ENCODE results near the gene PIAS2.

Gene PIAS2

GRCh38 chr18:46886893-46887292, 30.4 kb downstream of the PIAS2 start:
- Histone ChIP-seq H3K9me3 (ENCODE audit: control extremely low read depth in 1 of 5, control insufficient read depth in 4 of 5, insufficient read depth in 2 of 5, low read depth in 1 of 5, low read length in 4 of 5) (peaks cover 6 to 36% (median 17%) of the 10 kb centered on the region in 5 experiments), H3K27me3 (replicated peaks in 2 of 5; ENCODE audit: control insufficient read depth in 4 of 5, insufficient read depth in 5 of 5, low read length in 4 of 5) (no peaks in the 10 kb centered on the region), H3K4me1 (ENCODE audit: control extremely low read depth in 1 of 4, control insufficient read depth in 4 of 4, insufficient read depth in 4 of 4, low read length in 3 of 4) (peaks cover 0 to 3% (median 0%) of the 10 kb centered on the region in 4 experiments), H3K4me3 (ENCODE audit: control insufficient read depth in 1 of 7, extremely low read depth in 1 of 7, insufficient read depth in 4 of 7, low read depth in 2 of 7, low read length in 6 of 7) (no peak overlapping the region), H3K36me3 (ENCODE audit: control insufficient read depth in 4 of 4, insufficient read depth in 4 of 4, low read length in 3 of 4) (peaks cover 8 to 31% (median 21%) of the 10 kb centered on the region in 4 experiments), H3K27ac (ENCODE audit: insufficient read depth in 1 of 2, low read depth in 1 of 2, low read length in 2 of 2, poor library complexity in 1 of 2, severe bottlenecking in 2 of 2) (no peak overlapping the region)
- 100% methylated on average over 1 of the region's 2 CpGs for WGBS (ENCODE audit: insufficient coverage)
- no peak for DNase-seq
- POLR2A ChIA-PET = no interaction called here
- CTCF ChIA-PET = no interaction called here

- Histone ChIP-seq H3K36me3 (ENCODE audit: control insufficient read depth in 4 of 4, insufficient read depth in 4 of 4, low read length in 3 of 4) (peaks cover 5 to 17% (median 10%) of the 10 kb centered on the region in 4 experiments), H3K4me1 (ENCODE audit: control extremely low read depth in 1 of 4, control insufficient read depth in 4 of 4, insufficient read depth in 4 of 4, low read length in 3 of 4) (no peaks in the 10 kb centered on the region), H3K27me3 (replicated peaks in 2 of 5; ENCODE audit: control insufficient read depth in 4 of 5, insufficient read depth in 5 of 5, low read length in 4 of 5) (no peaks in the 10 kb centered on the region), H3K9me3 (ENCODE audit: control extremely low read depth in 1 of 5, control insufficient read depth in 4 of 5, insufficient read depth in 2 of 5, low read depth in 1 of 5, low read length in 4 of 5) (peaks cover 0 to 30% (median 14%) of the 10 kb centered on the region in 5 experiments), H3K27ac (ENCODE audit: insufficient read depth in 1 of 2, low read depth in 1 of 2, low read length in 2 of 2, poor library complexity in 1 of 2, severe bottlenecking in 2 of 2) (no peak overlapping the region), H3K4me3 (ENCODE audit: control insufficient read depth in 1 of 7, extremely low read depth in 1 of 7, insufficient read depth in 4 of 7, low read depth in 2 of 7, low read length in 6 of 7) (no peak overlapping the region)
- DNase-seq = no peak
- POLR2A ChIA-PET = no interaction called here
- CTCF ChIA-PET = no interaction called here
- 100% methylated on average over 1 of the region's 4 CpGs for WGBS (ENCODE audit: insufficient coverage)
These were observed 34.1 kb downstream of the PIAS2 start for GRCh38 chr18:46883180-46883579.

- Histone ChIP-seq H3K27me3 (replicated peaks in 2 of 5; ENCODE audit: control insufficient read depth in 4 of 5, insufficient read depth in 5 of 5, low read length in 4 of 5) (no peaks in the 10 kb centered on the region), H3K27ac (ENCODE audit: insufficient read depth in 1 of 2, low read depth in 1 of 2, low read length in 2 of 2, poor library complexity in 1 of 2, severe bottlenecking in 2 of 2) (no peak overlapping the region), H3K9me3 (ENCODE audit: control extremely low read depth in 1 of 5, control insufficient read depth in 4 of 5, insufficient read depth in 2 of 5, low read depth in 1 of 5, low read length in 4 of 5) (peaks cover 3 to 67% (median 47%) of the 10 kb centered on the region in 5 experiments), H3K36me3 (ENCODE audit: control insufficient read depth in 4 of 4, insufficient read depth in 4 of 4, low read length in 3 of 4) (peaks cover 5 to 51% (median 24%) of the 10 kb centered on the region in 4 experiments), H3K4me1 (ENCODE audit: control extremely low read depth in 1 of 4, control insufficient read depth in 4 of 4, insufficient read depth in 4 of 4, low read length in 3 of 4) (no peaks in the 10 kb centered on the region), H3K4me3 (ENCODE audit: control insufficient read depth in 1 of 7, extremely low read depth in 1 of 7, insufficient read depth in 4 of 7, low read depth in 2 of 7, low read length in 6 of 7) (no peak overlapping the region)
- ChIA-PET POLR2A (no interaction called here), CTCF (no interaction called here)
- 78% methylated on average over 10 of the region's 15 CpGs for WGBS (ENCODE audit: insufficient coverage)
- DNase-seq = peak in 1 of 3 donors; percentile 9
These were observed 39.8 kb downstream of the PIAS2 start for GRCh38 chr18:46877329-46877987.

DNA sequence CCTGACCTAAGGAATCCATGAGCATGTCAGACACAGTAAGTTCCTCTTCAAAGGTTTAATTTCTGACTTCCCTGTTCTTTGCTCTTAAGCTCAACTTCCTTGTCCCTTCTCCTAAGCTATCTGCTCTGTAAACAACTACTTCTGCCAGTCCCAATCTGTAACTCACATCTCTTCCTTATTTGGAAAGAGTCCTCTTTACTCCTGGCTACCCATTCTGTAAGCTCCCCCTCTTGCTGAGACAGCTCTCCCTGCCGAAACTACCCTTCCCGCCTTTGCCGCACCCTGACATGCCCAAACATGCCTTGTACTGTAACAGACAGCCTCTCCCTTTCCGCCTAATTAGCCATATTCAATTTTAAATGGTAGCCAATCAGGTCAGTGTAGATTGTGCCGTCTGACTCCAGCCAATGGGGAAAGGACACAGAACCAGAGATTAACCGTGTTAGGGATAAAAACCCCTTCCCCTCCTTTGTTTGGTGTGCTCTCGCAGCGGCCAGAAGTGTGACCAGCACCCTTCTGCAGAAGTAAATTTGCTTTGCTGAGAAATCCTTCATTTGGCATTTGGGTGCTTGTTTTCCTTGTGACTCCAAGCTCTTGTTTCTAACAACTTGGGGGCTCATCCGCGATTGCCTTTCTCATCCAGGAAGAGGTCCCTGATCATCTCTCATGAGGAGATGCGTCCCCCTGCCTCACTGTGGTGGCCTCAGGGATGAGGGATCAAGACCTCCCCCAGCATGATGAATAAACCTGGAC, 49.0 kb downstream of the PIAS2 start:
- peak overlapping the region in 1 of 2 experiments; percentile 35 for H3K27ac ChIP-seq (ENCODE audit: insufficient read depth in 1 of 2, low read depth in 1 of 2, low read length in 2 of 2, poor library complexity in 1 of 2, severe bottlenecking in 2 of 2)
- H3K4me3 ChIP-seq (ENCODE audit: control insufficient read depth in 1 of 7, extremely low read depth in 1 of 7, insufficient read depth in 4 of 7, low read depth in 2 of 7, low read length in 6 of 7) = no peak overlapping the region
- peaks cover 0 to 51% (median 24%) of the 10 kb centered on the region in 5 experiments for H3K9me3 ChIP-seq (ENCODE audit: control extremely low read depth in 1 of 5, control insufficient read depth in 4 of 5, insufficient read depth in 2 of 5, low read depth in 1 of 5, low read length in 4 of 5)
- ChIA-PET CTCF (interaction anchor here (1.1 to 1.3 kb wide), 2 partner anchors 8 to 10 kb away, joined by 3 read pairs; no protein-coding TSS in a partner anchor), POLR2A (no interaction called here)
- H3K27me3 ChIP-seq (replicated peaks in 2 of 5; ENCODE audit: control insufficient read depth in 4 of 5, insufficient read depth in 5 of 5, low read length in 4 of 5) = no peaks in the 10 kb centered on the region
- no peaks in the 10 kb centered on the region for H3K4me1 ChIP-seq (ENCODE audit: control extremely low read depth in 1 of 4, control insufficient read depth in 4 of 4, insufficient read depth in 4 of 4, low read length in 3 of 4)
- DNase-seq = no peak
- H3K36me3 ChIP-seq (ENCODE audit: control insufficient read depth in 4 of 4, insufficient read depth in 4 of 4, low read length in 3 of 4) = peaks cover 6 to 27% (median 15%) of the 10 kb centered on the region in 4 experiments
- 96% methylated on average over 7 of the region's 11 CpGs for WGBS (ENCODE audit: insufficient coverage)

DNA sequence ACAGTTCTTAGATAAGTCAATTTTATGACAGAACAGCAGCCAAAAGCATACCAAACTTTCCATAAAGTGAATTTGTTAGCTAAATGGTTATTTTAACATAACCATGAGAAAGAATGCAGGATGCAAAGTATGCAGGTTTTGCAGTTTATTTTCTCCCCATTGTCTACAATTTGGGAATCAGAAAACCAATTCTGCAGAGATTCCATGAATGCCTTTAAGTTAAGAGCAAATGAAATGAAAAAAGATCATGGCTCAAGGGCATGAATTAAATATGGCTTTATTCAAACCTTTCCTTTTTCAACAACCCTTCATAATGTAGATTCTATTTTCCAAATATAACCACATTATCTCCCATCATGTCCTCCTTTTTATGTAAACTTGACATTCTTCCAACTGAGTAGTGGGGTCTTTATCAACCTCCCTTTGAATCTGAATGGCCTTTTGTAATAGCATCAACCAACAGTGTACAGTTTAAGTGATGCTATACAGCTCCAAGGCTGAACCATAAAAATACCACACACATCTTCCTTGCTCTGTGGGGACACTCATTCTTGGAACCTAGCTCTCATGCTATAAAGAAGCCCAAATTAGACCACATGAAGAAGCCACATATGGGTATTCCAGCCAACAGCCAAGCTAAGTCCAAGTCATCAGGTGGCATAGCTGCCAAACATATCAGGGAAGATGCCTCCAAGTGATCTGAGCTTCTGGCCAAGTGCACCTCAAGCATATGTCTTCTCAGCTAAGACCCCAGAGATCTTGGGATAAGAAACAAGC, 49.8 kb downstream of the PIAS2 start:
- DNase-seq = no peak
- Histone ChIP-seq H3K36me3 (ENCODE audit: control insufficient read depth in 4 of 4, insufficient read depth in 4 of 4, low read length in 3 of 4) (peaks cover 6 to 23% (median 14%) of the 10 kb centered on the region in 4 experiments), H3K27me3 (replicated peaks in 2 of 5; ENCODE audit: control insufficient read depth in 4 of 5, insufficient read depth in 5 of 5, low read length in 4 of 5) (no peaks in the 10 kb centered on the region), H3K9me3 (ENCODE audit: control extremely low read depth in 1 of 5, control insufficient read depth in 4 of 5, insufficient read depth in 2 of 5, low read depth in 1 of 5, low read length in 4 of 5) (peaks cover 0 to 43% (median 21%) of the 10 kb centered on the region in 5 experiments), H3K4me3 (ENCODE audit: control insufficient read depth in 1 of 7, extremely low read depth in 1 of 7, insufficient read depth in 4 of 7, low read depth in 2 of 7, low read length in 6 of 7) (no peak overlapping the region), H3K27ac (ENCODE audit: insufficient read depth in 1 of 2, low read depth in 1 of 2, low read length in 2 of 2, poor library complexity in 1 of 2, severe bottlenecking in 2 of 2) (peak overlapping the region in 1 of 2 experiments; percentile 35), H3K4me1 (ENCODE audit: control extremely low read depth in 1 of 4, control insufficient read depth in 4 of 4, insufficient read depth in 4 of 4, low read length in 3 of 4) (no peaks in the 10 kb centered on the region)
- CTCF ChIA-PET = interaction anchor here (1.1 to 1.3 kb wide), 2 partner anchors 9 kb away, joined by 3 read pairs; no protein-coding TSS in a partner anchor
- POLR2A ChIA-PET = no interaction called here

DNA sequence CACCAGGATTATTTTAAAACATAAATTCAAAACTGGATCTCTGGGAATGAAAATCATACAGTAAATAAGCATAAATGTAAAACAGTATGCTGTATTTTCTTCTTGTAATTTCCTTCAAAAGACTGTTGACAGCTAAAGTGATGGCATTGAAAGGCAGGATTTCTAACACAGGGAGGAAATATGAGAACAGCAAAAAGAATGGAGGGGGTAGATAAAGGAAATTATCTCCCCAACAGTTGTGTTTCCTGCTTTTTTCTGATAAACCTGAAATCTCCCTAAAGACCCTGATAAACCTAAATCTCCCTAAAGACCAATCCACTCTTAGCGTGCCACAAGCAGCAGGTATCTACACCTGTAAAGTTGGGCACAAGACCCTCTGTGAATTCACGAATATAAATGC, 50.8 kb downstream of the PIAS2 start:
- CTCF ChIA-PET = no interaction called here
- no peak for DNase-seq
- Histone ChIP-seq H3K9me3 (ENCODE audit: control extremely low read depth in 1 of 5, control insufficient read depth in 4 of 5, insufficient read depth in 2 of 5, low read depth in 1 of 5, low read length in 4 of 5) (peaks cover 0 to 33% (median 20%) of the 10 kb centered on the region in 5 experiments), H3K27ac (ENCODE audit: insufficient read depth in 1 of 2, low read depth in 1 of 2, low read length in 2 of 2, poor library complexity in 1 of 2, severe bottlenecking in 2 of 2) (no peak overlapping the region), H3K4me3 (ENCODE audit: control insufficient read depth in 1 of 7, extremely low read depth in 1 of 7, insufficient read depth in 4 of 7, low read depth in 2 of 7, low read length in 6 of 7) (no peak overlapping the region), H3K36me3 (ENCODE audit: control insufficient read depth in 4 of 4, insufficient read depth in 4 of 4, low read length in 3 of 4) (peaks cover 6 to 16% (median 9%) of the 10 kb centered on the region in 4 experiments), H3K27me3 (replicated peaks in 2 of 5; ENCODE audit: control insufficient read depth in 4 of 5, insufficient read depth in 5 of 5, low read length in 4 of 5) (no peaks in the 10 kb centered on the region), H3K4me1 (ENCODE audit: control extremely low read depth in 1 of 4, control insufficient read depth in 4 of 4, insufficient read depth in 4 of 4, low read length in 3 of 4) (no peaks in the 10 kb centered on the region)
- POLR2A ChIA-PET = no interaction called here
- WGBS (ENCODE audit: insufficient coverage) = 70% methylated on average over 2 of the region's 2 CpGs

Data from common myeloid progenitor, CD34-positive (primary cell).